Sigmoid colon (tissue), 7 donors: ENCODE data around the gene TMEM40. TPM values are rescaled to one million over a fixed set of nuclear protein-coding genes. Genes with fewer than 3 reads are reported as not detected.

Experiments used
- DNase-seq: peaks from one replicate; pipeline ENCODE4 v3.0.0-alpha.2; 2019
- H3K27ac ChIP-seq, 4 donors: fragments of 200-600 bp; sonication (generic); one replicate each; pipeline ENCODE4 v1.5.1; 2016 to 2019; ENCODE audit warnings: mild to moderate bottlenecking in 1 of 4
- H3K27me3 ChIP-seq, 3 donors: fragments of 200-600 bp; sonication (generic); one replicate each; pipeline ENCODE4 v1.5.1; 2019; ENCODE audit warnings: mild to moderate bottlenecking in 1 of 3
- H3K36me3 ChIP-seq, 4 donors: fragments of 200-600 bp; sonication (generic); one replicate each; pipeline ENCODE4 v1.5.1; 2016 to 2019
- H3K4me1 ChIP-seq, 4 donors: fragments of 200-600 bp; sonication (generic); one replicate each; pipeline ENCODE4 v1.5.1; 2017 to 2019
- H3K4me3 ChIP-seq, 4 donors: fragments of 200-600 bp; sonication (generic); one replicate each; pipeline ENCODE4 v1.5.1; 2017 to 2019; ENCODE audit warnings: mild to moderate bottlenecking in 2 of 4, moderate library complexity in 1 of 4
- H3K9me3 ChIP-seq, 4 donors: fragments of 200-600 bp in 3 of 4; sonication (generic) in 3 of 4; one replicate each; pipeline versions ENCODE4 v1.5.1 to v1.6.1; 2013 to 2019
- CTCF ChIP-seq, 4 experiments: fragments of 450-650 bp in 3 of 4; fragments of 200-600 bp in 1 of 4; IDR thresholded peaks; one replicate each; pipeline ENCODE4 v1.5.1; 2016 to 2019; ENCODE audit warnings: antibody characterized with exemption in 4 of 4, mild to moderate bottlenecking in 3 of 4, moderate library complexity in 2 of 4
- EP300 ChIP-seq, 4 donors: sonication (generic); formaldehyde crosslinking; IDR thresholded peaks; one replicate each; pipeline ENCODE4 v1.6.1; 2017; ENCODE audit warnings: antibody characterized with exemption in 4 of 4
- POLR2A ChIP-seq, 2 donors: fragments of 450-650 bp; IDR thresholded peaks; one replicate each; pipeline ENCODE4 v1.6.1; 2016; ENCODE audit warnings: antibody characterized with exemption in 2 of 2, mild to moderate bottlenecking in 2 of 2, moderate library complexity in 2 of 2
- POLR2AphosphoS5 ChIP-seq, 4 donors: sonication (generic); formaldehyde crosslinking; IDR thresholded peaks; one replicate each; pipeline ENCODE4 v1.6.1; 2017; ENCODE audit warnings: antibody characterized with exemption in 4 of 4
- WGBS, 2 donors: extraction: QIAGEN DNeasy Blood & Tissue Kit; methylation state at CpG; one replicate each; pipeline ENCODE4 v1.1.7; 2013; 5-methylcytosine and 5-hydroxymethylcytosine counted together
- intact Hi-C: fragments of 100-400 bp; cut with DNase I; formaldehyde crosslinking; loops from one replicate; pipeline ENCODE4 v1.15.1; 2023
- polyA plus RNA-seq, 3 donors: library from polyadenylated mRNA; stranded (reverse); fragments of 200-250 nt; gene quantifications; one replicate each; pipeline ENCODE4 v1.2.3, GENCODE V29; 2013
- total RNA-seq, 4 donors: library from RNA; depleted of rRNA; stranded (reverse); fragments of >200 nt; gene quantifications; one replicate each; pipeline ENCODE4 v1.1.0, GENCODE V29; 2016
- donor health status: healthy with polysubstance abuse.
- donor health status: Bipolar disorder and iron deficiency.
- donor health status: healthy.

The TMEM40 gene
- total and polyA plus RNA-seq, 7 donors: 0.10 to 0.60 TPM; not detected in 5

GRCh38 chr3:12714278-12714677, 44.8 kb downstream of the TMEM40 start:
- no peak overlapping the region for H3K4me3 ChIP-seq
- intact Hi-C loops: no loop called here
- H3K27ac ChIP-seq: no peak overlapping the region
- H3K9me3 ChIP-seq: no peaks in the 10 kb centered on the region
- H3K27me3 ChIP-seq: no peaks in the 10 kb centered on the region
- H3K36me3 ChIP-seq: no peaks in the 10 kb centered on the region
- TF ChIP-seq EP300 (IDR thresholded peaks at IDR 0.05) (no peak), CTCF (IDR thresholded peaks at IDR 0.05) (no peak), POLR2A (IDR thresholded peaks at IDR 0.05) (no peak), POLR2AphosphoS5 (IDR thresholded peaks at IDR 0.05) (no peak)
- no peaks in the 10 kb centered on the region for H3K4me1 ChIP-seq
- no peak for DNase-seq
- 95 to 97% methylated on average over 4 of the region's 4 CpGs for WGBS, 2 donors

- Histone ChIP-seq H3K9me3 (no peaks in the 10 kb centered on the region), H3K27ac (no peak overlapping the region), H3K27me3 (no peaks in the 10 kb centered on the region), H3K4me3 (no peak overlapping the region), H3K36me3 (no peaks in the 10 kb centered on the region), H3K4me1 (no peaks in the 10 kb centered on the region)
- DNase-seq: no peak
- WGBS, 2 donors: 74 to 82% methylated on average over 4 of the region's 4 CpGs
- intact Hi-C loops: no loop called here
- TF ChIP-seq EP300 (IDR thresholded peaks at IDR 0.05) (no peak), POLR2AphosphoS5 (IDR thresholded peaks at IDR 0.05) (no peak), POLR2A (IDR thresholded peaks at IDR 0.05) (no peak), CTCF (IDR thresholded peaks at IDR 0.05) (no peak)
These were observed 49.0 kb downstream of the TMEM40 start for GRCh38 chr3:12710062-12710461.

- Histone ChIP-seq H3K36me3 (no peaks in the 10 kb centered on the region), H3K4me3 (no peak overlapping the region), H3K27me3 (no peaks in the 10 kb centered on the region), H3K27ac (no peak overlapping the region), H3K4me1 (no peaks in the 10 kb centered on the region), H3K9me3 (no peaks in the 10 kb centered on the region)
- 76 to 86% methylated on average over 3 of the region's 3 CpGs for WGBS, 2 donors
- intact Hi-C loops: no loop called here
- DNase-seq: no peak
- TF ChIP-seq POLR2A (IDR thresholded peaks at IDR 0.05): no peak
These were observed 49.7 kb downstream of the TMEM40 start for GRCh38 chr3:12709334-12709733.

GRCh38 chr3:12708584-12709192, 50.4 kb downstream of the TMEM40 start:
- Histone ChIP-seq H3K4me1 (no peaks in the 10 kb centered on the region), H3K36me3 (no peaks in the 10 kb centered on the region), H3K27me3 (no peaks in the 10 kb centered on the region), H3K27ac (no peak overlapping the region), H3K4me3 (no peak overlapping the region), H3K9me3 (no peaks in the 10 kb centered on the region)
- intact Hi-C loops: no loop called here
- DNase-seq: no peak
- WGBS, 2 donors: 71 to 74% methylated on average over 6 of the region's 6 CpGs
- TF ChIP-seq POLR2A (IDR thresholded peaks at IDR 0.05): no peak
- TF ChIP-seq POLR2AphosphoS5 (IDR thresholded peaks at IDR 0.05): no peak
- TF ChIP-seq EP300 (IDR thresholded peaks at IDR 0.05): no peak
- TF ChIP-seq CTCF (IDR thresholded peaks at IDR 0.05): no peak

GRCh38 chr3:12707449-12707848, 51.6 kb downstream of the TMEM40 start:
- H3K36me3 ChIP-seq: no peaks in the 10 kb centered on the region
- no peak for DNase-seq
- TF ChIP-seq POLR2AphosphoS5 (IDR thresholded peaks at IDR 0.05) (no peak), POLR2A (IDR thresholded peaks at IDR 0.05) (no peak), EP300 (IDR thresholded peaks at IDR 0.05) (no peak), CTCF (IDR thresholded peaks at IDR 0.05) (no peak)
- WGBS, 2 donors: 87 to 90% methylated on average over 2 of the region's 2 CpGs
- intact Hi-C loops: no loop called here
- H3K27ac ChIP-seq: no peak overlapping the region
- no peaks in the 10 kb centered on the region for H3K4me1 ChIP-seq
- no peak overlapping the region for H3K4me3 ChIP-seq
- no peaks in the 10 kb centered on the region for H3K27me3 ChIP-seq
- H3K9me3 ChIP-seq: no peaks in the 10 kb centered on the region
